HL-60 (cell line): Measurements from ENCODE around the gene ARFGEF2.

Experiments used
- CTCF ChIP-seq: IDR thresholded peaks from one replicate; pipeline ENCODE4 v1.5.1; 2011; ENCODE audit warnings: low read length, control low read depth, inconsistent platforms; ENCODE audit not compliant: insufficient read depth
- GABPA ChIP-seq: IDR thresholded peaks from 2 replicates; pipeline ENCODE4 v1.6.1; 2012; ENCODE audit warnings: low read depth
- POLR2AphosphoS5 ChIP-seq: IDR thresholded peaks from 2 replicates; pipeline ENCODE4 v1.6.1; 2012; ENCODE audit warnings: low read depth
- SPI1 ChIP-seq: IDR thresholded peaks from 2 replicates; pipeline ENCODE4 v1.6.1; 2012; ENCODE audit warnings: low read depth, mild to moderate bottlenecking, borderline replicate concordance
- TF ChIP-seq, protein P1 (sequence below): IDR thresholded peaks from 2 replicates; pipeline ENCODE4 v1.6.1; 2012; ENCODE audit warnings: low read depth; ENCODE audit not compliant: insufficient replicate concordance

GRCh38 chr20:49001741-49002140 is 80.2 kb downstream of the ARFGEF2 start:
- TF ChIP-seq CTCF (no peak), GABPA (no peak), POLR2AphosphoS5 (no peak), SPI1 (no peak)
- TF ChIP-seq, protein P1, sequence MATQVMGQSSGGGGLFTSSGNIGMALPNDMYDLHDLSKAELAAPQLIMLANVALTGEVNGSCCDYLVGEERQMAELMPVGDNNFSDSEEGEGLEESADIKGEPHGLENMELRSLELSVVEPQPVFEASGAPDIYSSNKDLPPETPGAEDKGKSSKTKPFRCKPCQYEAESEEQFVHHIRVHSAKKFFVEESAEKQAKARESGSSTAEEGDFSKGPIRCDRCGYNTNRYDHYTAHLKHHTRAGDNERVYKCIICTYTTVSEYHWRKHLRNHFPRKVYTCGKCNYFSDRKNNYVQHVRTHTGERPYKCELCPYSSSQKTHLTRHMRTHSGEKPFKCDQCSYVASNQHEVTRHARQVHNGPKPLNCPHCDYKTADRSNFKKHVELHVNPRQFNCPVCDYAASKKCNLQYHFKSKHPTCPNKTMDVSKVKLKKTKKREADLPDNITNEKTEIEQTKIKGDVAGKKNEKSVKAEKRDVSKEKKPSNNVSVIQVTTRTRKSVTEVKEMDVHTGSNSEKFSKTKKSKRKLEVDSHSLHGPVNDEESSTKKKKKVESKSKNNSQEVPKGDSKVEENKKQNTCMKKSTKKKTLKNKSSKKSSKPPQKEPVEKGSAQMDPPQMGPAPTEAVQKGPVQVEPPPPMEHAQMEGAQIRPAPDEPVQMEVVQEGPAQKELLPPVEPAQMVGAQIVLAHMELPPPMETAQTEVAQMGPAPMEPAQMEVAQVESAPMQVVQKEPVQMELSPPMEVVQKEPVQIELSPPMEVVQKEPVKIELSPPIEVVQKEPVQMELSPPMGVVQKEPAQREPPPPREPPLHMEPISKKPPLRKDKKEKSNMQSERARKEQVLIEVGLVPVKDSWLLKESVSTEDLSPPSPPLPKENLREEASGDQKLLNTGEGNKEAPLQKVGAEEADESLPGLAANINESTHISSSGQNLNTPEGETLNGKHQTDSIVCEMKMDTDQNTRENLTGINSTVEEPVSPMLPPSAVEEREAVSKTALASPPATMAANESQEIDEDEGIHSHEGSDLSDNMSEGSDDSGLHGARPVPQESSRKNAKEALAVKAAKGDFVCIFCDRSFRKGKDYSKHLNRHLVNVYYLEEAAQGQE: no peak
